B cell (primary cell): ENCODE data around the gene ELF4. TPM values are rescaled to one million over a fixed set of nuclear protein-coding genes. Genes with fewer than 3 reads are reported as not detected.

Experiments
- ATAC-seq: fragments of 200-7000 bp; cut with Tn5 transposase; one replicate; pipeline ENCODE4 v1.10.0; 2021; ENCODE audit warnings: low read depth, mild to moderate bottlenecking, moderate number of reproducible peaks, moderate library complexity
- CTCF ChIA-PET: fragments of 350-600 bp; sonication (Branson Sonifier 250); formaldehyde crosslinking; loops from one replicate; lab custom pipeline; 2021; ENCODE audit warnings: antibody characterized with exemption, inconsistent platforms; lab: Charles Lee
- POLR2A ChIA-PET: fragments of 350-600 bp; sonication (Branson Sonifier 250); formaldehyde crosslinking; loops from one replicate; lab custom pipeline; 2021; ENCODE audit warnings: antibody characterized with exemption; lab: Charles Lee
- DNase-seq: peaks from one replicate; pipeline ENCODE4 v3.0.0; 2013
- H2AFZ ChIP-seq: 2 replicates; pipeline ENCODE4 v1.6.1; 2012; ENCODE audit warnings: mild to moderate bottlenecking, low read depth, low read length; ENCODE audit not compliant: insufficient read depth, poor library complexity, severe bottlenecking
- H3K27ac ChIP-seq, 2 donors: 1 replicate in 1 of 2; 2 replicates in 1 of 2; pipeline ENCODE4 v1.5.1; 2012 to 2013; ENCODE audit warnings: low read length in 2 of 2, mild to moderate bottlenecking in 2 of 2, moderate library complexity in 1 of 2
- H3K27me3 ChIP-seq, 4 experiments: fragments of 200-600 bp in 1 of 4; sonication (generic) in 1 of 4; replicated peaks in 1 of 4; 1 replicate in 2 of 4; 2 replicates in 2 of 4; pipeline versions ENCODE4 v1.6.1 to v1.7.0; 2013 to 2016; ENCODE audit warnings: low read length in 3 of 4, mild to moderate bottlenecking in 2 of 4, mixed read lengths in 1 of 4, moderate library complexity in 1 of 4; ENCODE audit not compliant: insufficient read depth in 4 of 4, control insufficient read depth in 3 of 4; ENCODE audit errors: control extremely low read depth in 1 of 4
- H3K36me3 ChIP-seq, 2 experiments: replicated peaks in 1 of 2; 1 replicate in 1 of 2; 2 replicates in 1 of 2; pipeline versions ENCODE4 v1.6.1 to v1.7.1; 2013; ENCODE audit warnings: low read length in 1 of 2; ENCODE audit not compliant: insufficient read depth in 2 of 2, control insufficient read depth in 1 of 2; ENCODE audit errors: control extremely low read depth in 1 of 2, extremely low read depth in 1 of 2
- H3K4me1 ChIP-seq, 2 donors: fragments of 200-600 bp in 1 of 2; sonication (generic) in 1 of 2; 1 replicate in 1 of 2; 2 replicates in 1 of 2; pipeline versions ENCODE4 v1.5.1 to v1.6.1; 2013 to 2017; ENCODE audit warnings: low read length in 2 of 2; ENCODE audit not compliant: control insufficient read depth in 2 of 2, insufficient read depth in 2 of 2
- H3K4me2 ChIP-seq: replicated peaks from 2 replicates; pipeline ENCODE3; 2012; ENCODE audit warnings: mild to moderate bottlenecking, low read depth, low read length; ENCODE audit not compliant: poor library complexity, severe bottlenecking
- H3K4me3 ChIP-seq, 5 experiments: fragments of 200-600 bp in 1 of 5; sonication (generic) in 1 of 5; 1 replicate in 3 of 5; 2 replicates in 2 of 5; pipeline versions ENCODE4 v1.5.1 to v1.7.0; 2011 to 2016; ENCODE audit warnings: low read length in 4 of 5, mild to moderate bottlenecking in 4 of 5, low read depth in 2 of 5, control low read depth in 1 of 5, moderate library complexity in 1 of 5; ENCODE audit not compliant: insufficient read depth in 1 of 5; ENCODE audit errors: control extremely low read depth in 1 of 5, extremely low read depth in 1 of 5
- H3K79me2 ChIP-seq: fragments of 200-600 bp; sonication (generic); one replicate; pipeline ENCODE4 v1.6.0; 2016; ENCODE audit warnings: low read length; ENCODE audit not compliant: control insufficient read depth, insufficient read depth
- H3K9ac ChIP-seq: fragments of 200-600 bp; sonication (generic); 2 replicates; pipeline ENCODE4 v1.6.1; 2017; ENCODE audit warnings: mild to moderate bottlenecking, low read length, moderate library complexity
- H3K9me3 ChIP-seq, 3 donors: one replicate each; pipeline versions ENCODE4 v1.6.1 to v1.7.1; 2013; ENCODE audit warnings: low read length in 2 of 3; ENCODE audit not compliant: control insufficient read depth in 2 of 3, insufficient read depth in 1 of 3; ENCODE audit errors: control extremely low read depth in 1 of 3
- H4K20me1 ChIP-seq: 2 replicates; pipeline ENCODE4 v1.6.0; 2012; ENCODE audit warnings: mild to moderate bottlenecking, low read length; ENCODE audit not compliant: insufficient read depth, control insufficient read depth, poor library complexity, severe bottlenecking
- H3K27ac Mint-ChIP-seq: one replicate; pipeline ENCODE4 v1.8.0; 2021; ENCODE audit warnings: mixed read lengths
- H3K27me3 Mint-ChIP-seq: one replicate; pipeline ENCODE4 v1.8.0; 2021; ENCODE audit warnings: mixed read lengths
- H3K4me1 Mint-ChIP-seq: one replicate; pipeline ENCODE4 v1.8.0; 2021; ENCODE audit warnings: mixed read lengths
- H3K4me3 Mint-ChIP-seq: one replicate; pipeline ENCODE4 v1.8.0; 2021; ENCODE audit warnings: mixed read lengths
- H3K9me3 Mint-ChIP-seq: one replicate; pipeline ENCODE4 v1.8.0; 2022; ENCODE audit warnings: mixed read lengths; ENCODE audit not compliant: insufficient read depth
- CTCF ChIP-seq: fragments of 200-600 bp; IDR thresholded peaks from one replicate; pipeline ENCODE4 v1.8.0; 2022; ENCODE audit warnings: antibody characterized with exemption, mild to moderate bottlenecking
- EZH2 ChIP-seq: IDR thresholded peaks from 2 replicates; pipeline ENCODE4 v1.6.1; 2012; ENCODE audit warnings: borderline replicate concordance, low read depth, mild to moderate bottlenecking, moderate library complexity, low read length; ENCODE audit not compliant: insufficient read depth, poor library complexity, severe bottlenecking
- WGBS: methylation state at CpG from one replicate; pipeline ENCODE4 v1.1.5; 2013; ENCODE audit warnings: missing lambda C conversion rate; ENCODE audit not compliant: insufficient coverage; 5-methylcytosine and 5-hydroxymethylcytosine counted together
- intact Hi-C: fragments of 100-400 bp; cut with micrococcal nuclease; formaldehyde crosslinking; loops from one replicate; pipeline ENCODE4 v1.10.0; 2022
- polyA plus RNA-seq: library from polyadenylated mRNA; depleted of rRNA; stranded (reverse); fragments of >200 nt; gene quantifications from 2 replicates; pipeline ENCODE4 v1.2.3, GENCODE V29; 2012
- total RNA-seq, 2 donors: library from RNA; stranded (reverse); fragments of 120-200 nt in 1 of 2; gene quantifications; 1 replicate in 1 of 2; 2 replicates in 1 of 2; pipeline versions ENCODE4 v1.2.3 to v1.2.4, GENCODE V29; 2013 to 2022

ELF4 gene
- total and polyA plus RNA-seq, 2 donors (not counting 1 experiment from before 2014, with no cell fraction given): 24.7 to 26.3 TPM

GRCh38 chrX:130015181-130015580 is 95.1 kb downstream of the ELF4 start:
- CTCF ChIA-PET: no interaction called here
- no peaks in the 10 kb centered on the region for H3K9me3 ChIP-seq
- H3K36me3 ChIP-seq: peaks cover 0 to 6% of the 10 kb centered on the region in 2 experiments
- no peak overlapping the region for H3K4me2 ChIP-seq
- H4K20me1 ChIP-seq: no peaks in the 10 kb centered on the region
- no peaks in the 10 kb centered on the region for H3K4me1 Mint-ChIP-seq
- H3K27ac ChIP-seq: no peak overlapping the region
- POLR2A ChIA-PET: no interaction called here
- no peaks in the 10 kb centered on the region for H3K27me3 ChIP-seq
- no peaks in the 10 kb centered on the region for H3K9me3 Mint-ChIP-seq
- intact Hi-C loops: no loop called here
- TF ChIP-seq EZH2 (no peak), CTCF (no peak)
- no peak for DNase-seq
- no peaks in the 10 kb centered on the region for H3K27me3 Mint-ChIP-seq
- no peaks in the 10 kb centered on the region for H3K4me1 ChIP-seq
- H3K9ac ChIP-seq: no peak overlapping the region
- no peak overlapping the region for H3K4me3 Mint-ChIP-seq
- ATAC-seq: no peak
- no peaks in the 10 kb centered on the region for H3K79me2 ChIP-seq
- no peak overlapping the region for H2AFZ ChIP-seq
- H3K27ac Mint-ChIP-seq: no peak overlapping the region
- 95% methylated on average over 15 of the region's 15 CpGs for WGBS
- no peak overlapping the region for H3K4me3 ChIP-seq

Other genes starting within 250 kb of the ELF4 start
- gene UTP14A, start 204.3 kb downstream of the ELF4 start, total RNA-seq: 21.5 and 23.0 TPM in 2 replicates
- gene UTP14A, start 204.3 kb downstream of the ELF4 start, polyA plus RNA-seq: 6.0 and 8.1 TPM in 2 replicates
- 14.3 and 14.4 TPM in 2 replicates for gene BCORL1, start 127.9 kb downstream of the ELF4 start, total RNA-seq
- gene BCORL1, start 127.9 kb downstream of the ELF4 start, polyA plus RNA-seq: 1.8 and 1.9 TPM in 2 replicates
- 14.8 and 15.9 TPM in 2 replicates for gene AIFM1, start 55.3 kb upstream of the ELF4 start, total RNA-seq
- 11.4 and 14.8 TPM in 2 replicates for gene AIFM1, start 55.3 kb upstream of the ELF4 start, polyA plus RNA-seq
- 2.2 and 2.4 TPM in 2 replicates for gene RAB33A, start 61.5 kb upstream of the ELF4 start, total RNA-seq
- gene RAB33A, start 61.5 kb upstream of the ELF4 start, polyA plus RNA-seq: 1.5 and 5.4 TPM in 2 replicates
- 7.0 and 7.1 TPM in 2 replicates for gene ZNF280C, start 158.4 kb upstream of the ELF4 start, total RNA-seq
- 2.3 and 3.2 TPM in 2 replicates for gene ZNF280C, start 158.4 kb upstream of the ELF4 start, polyA plus RNA-seq
- 21.1 and 23.7 TPM in 2 replicates for gene SLC25A14, start 229.4 kb upstream of the ELF4 start, total RNA-seq
- 13.1 and 26.7 TPM in 2 replicates for gene SLC25A14, start 229.4 kb upstream of the ELF4 start, polyA plus RNA-seq